ENCODE data around the gene PEAR1. TPM values are rescaled to one million over a fixed set of nuclear protein-coding genes. Genes with fewer than 3 reads are reported as not detected.

PEAR1 gene
- 4.5 and 9.2 TPM in 2 replicates for total RNA-seq

GRCh38 chr1:156893048-156893953, at the start of gene PEAR1:
Gene PEAR1 (plus strand): TSS chr1:156893718. CDS start chr1:156903927, 10,209 bp downstream.

GRCh38 chr1:156858959-156859522, 34.5 kb upstream of the PEAR1 start, which contains the start of gene INSRR:
Gene INSRR (minus strand): TSS chr1:156859117. CDS start chr1:156858621, 496 bp downstream.

DNA sequence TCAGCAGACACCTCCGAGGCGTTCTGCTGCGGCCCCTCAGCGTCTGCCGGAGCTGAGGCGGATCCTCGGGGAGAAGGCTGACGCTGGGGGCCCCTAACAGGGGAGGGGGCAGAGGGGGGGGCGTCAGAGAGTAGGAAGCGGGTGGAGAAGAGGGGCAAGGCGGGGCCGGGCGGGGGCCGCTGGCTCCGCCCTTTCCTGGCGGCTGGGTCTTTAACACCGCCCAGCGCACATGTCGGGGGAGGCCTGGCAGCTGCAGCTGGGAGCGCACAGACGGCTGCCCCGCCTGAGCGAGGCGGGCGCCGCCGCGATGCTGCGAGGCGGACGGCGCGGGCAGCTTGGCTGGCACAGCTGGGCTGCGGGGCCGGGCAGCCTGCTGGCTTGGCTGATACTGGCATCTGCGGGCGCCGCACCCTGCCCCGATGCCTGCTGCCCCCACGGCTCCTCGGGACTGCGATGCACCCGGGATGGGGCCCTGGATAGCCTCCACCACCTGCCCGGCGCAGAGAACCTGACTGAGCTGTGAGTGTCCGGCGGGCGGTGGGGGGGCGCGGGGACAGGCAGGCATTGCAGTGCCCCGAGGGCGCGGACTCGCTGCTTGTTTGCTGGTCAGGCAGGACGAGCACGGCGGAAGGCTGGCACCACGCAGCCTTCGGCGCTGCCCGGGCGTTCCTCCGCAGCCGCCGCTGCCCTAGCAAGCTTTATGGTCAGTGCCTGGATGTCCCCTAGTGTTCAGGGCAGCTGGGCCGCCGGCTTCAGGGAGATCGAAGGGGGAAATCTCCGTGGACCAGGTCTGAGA, 32.7 kb upstream of the PEAR1 start, which contains the start of gene NTRK1:
TSS of gene NTRK1 (plus strand) at position 238 of the 796 bp plus-strand sequence. CDS start at position 308, 70 bp downstream.

GRCh38 chr1:156920233-156921052, 26.9 kb downstream of the PEAR1 start, which contains the start of gene LRRC71:
Gene LRRC71 (plus strand): TSS chr1:156920632. CDS start chr1:156920804, 172 bp downstream.

Other genes starting within 250 kb of the PEAR1 start
- 49.6 and 145 TPM in 2 replicates for gene NES, start 216.3 kb upstream of the PEAR1 start, total RNA-seq
- 7.9 and 8.1 TPM in 2 replicates for gene CRABP2, start 188.1 kb upstream of the PEAR1 start, total RNA-seq
- gene METTL25B, start 165.2 kb upstream of the PEAR1 start, total RNA-seq, result 10.4 and 12.8 TPM in 2 replicates
- 6.5 and 10.9 TPM in 2 replicates for gene ISG20L2, start 165.0 kb upstream of the PEAR1 start, total RNA-seq
- gene MRPL24, start 152.6 kb upstream of the PEAR1 start, total RNA-seq, result 30.7 and 69.2 TPM in 2 replicates
- 101 and 184 TPM in 2 replicates for gene HDGF, start 142.0 kb upstream of the PEAR1 start, total RNA-seq
- 6.8 and 14.6 TPM in 2 replicates for gene PRCC, start 126.2 kb upstream of the PEAR1 start, total RNA-seq
- gene SH2D2A, start 76.9 kb upstream of the PEAR1 start, total RNA-seq, result 0.28 and 1.2 TPM in 2 replicates
- under 0.01 TPM in 1 of 2 replicates, not detected in the other for gene INSRR, start 34.6 kb upstream of the PEAR1 start, total RNA-seq
- 0.77 and 1.1 TPM in 2 replicates for gene NTRK1, start 32.9 kb upstream of the PEAR1 start, total RNA-seq
- gene LRRC71, start 26.9 kb downstream of the PEAR1 start, total RNA-seq, result under 0.01 and 0.56 TPM in 2 replicates
- 20.1 and 20.9 TPM in 2 replicates for gene ARHGEF11, start 152.0 kb downstream of the PEAR1 start, total RNA-seq
- gene ETV3L, start 206.1 kb downstream of the PEAR1 start, total RNA-seq, result not detected in 2 replicates
- 9.6 and 19.2 TPM in 2 replicates for gene ETV3, start 244.7 kb downstream of the PEAR1 start, total RNA-seq